Measurements from ENCODE around the gene MEF2D.

Gene MEF2D

DNA sequence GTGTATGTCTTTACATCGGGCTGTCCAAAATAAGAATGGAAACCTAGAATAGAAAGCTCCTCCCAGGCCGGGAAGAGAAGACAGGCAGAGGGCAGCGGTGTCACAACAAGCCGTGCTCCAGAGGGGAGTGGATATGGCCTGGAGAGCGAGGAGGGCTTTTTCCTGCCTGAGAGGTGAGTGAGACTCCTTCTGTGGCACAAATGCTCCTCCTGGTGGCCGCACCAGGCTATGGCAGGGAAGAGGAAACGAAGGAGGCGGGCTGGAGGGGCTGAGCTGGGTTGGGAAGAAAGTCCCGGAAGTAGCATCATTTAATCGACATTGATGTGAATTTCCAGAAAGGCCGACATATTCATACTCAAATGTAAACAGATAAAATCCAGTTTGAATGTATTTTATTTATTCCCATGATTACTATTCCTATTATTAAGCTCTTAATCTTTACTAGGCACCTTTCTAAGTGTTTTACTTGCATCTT, 54.7 kb downstream of the MEF2D start:
- no peak overlapping the region for H3K4me3 ChIP-seq (ENCODE audit: low read depth, low read length)
- TF ChIP-seq, protein P1, sequence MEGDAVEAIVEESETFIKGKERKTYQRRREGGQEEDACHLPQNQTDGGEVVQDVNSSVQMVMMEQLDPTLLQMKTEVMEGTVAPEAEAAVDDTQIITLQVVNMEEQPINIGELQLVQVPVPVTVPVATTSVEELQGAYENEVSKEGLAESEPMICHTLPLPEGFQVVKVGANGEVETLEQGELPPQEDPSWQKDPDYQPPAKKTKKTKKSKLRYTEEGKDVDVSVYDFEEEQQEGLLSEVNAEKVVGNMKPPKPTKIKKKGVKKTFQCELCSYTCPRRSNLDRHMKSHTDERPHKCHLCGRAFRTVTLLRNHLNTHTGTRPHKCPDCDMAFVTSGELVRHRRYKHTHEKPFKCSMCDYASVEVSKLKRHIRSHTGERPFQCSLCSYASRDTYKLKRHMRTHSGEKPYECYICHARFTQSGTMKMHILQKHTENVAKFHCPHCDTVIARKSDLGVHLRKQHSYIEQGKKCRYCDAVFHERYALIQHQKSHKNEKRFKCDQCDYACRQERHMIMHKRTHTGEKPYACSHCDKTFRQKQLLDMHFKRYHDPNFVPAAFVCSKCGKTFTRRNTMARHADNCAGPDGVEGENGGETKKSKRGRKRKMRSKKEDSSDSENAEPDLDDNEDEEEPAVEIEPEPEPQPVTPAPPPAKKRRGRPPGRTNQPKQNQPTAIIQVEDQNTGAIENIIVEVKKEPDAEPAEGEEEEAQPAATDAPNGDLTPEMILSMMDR (conservative IDR thresholded peaks at IDR 0.05; ENCODE audit: low read depth, low read length) = peak; percentile 98
- DNase-seq (ENCODE audit: low read depth) = peak; percentile 83

DNA sequence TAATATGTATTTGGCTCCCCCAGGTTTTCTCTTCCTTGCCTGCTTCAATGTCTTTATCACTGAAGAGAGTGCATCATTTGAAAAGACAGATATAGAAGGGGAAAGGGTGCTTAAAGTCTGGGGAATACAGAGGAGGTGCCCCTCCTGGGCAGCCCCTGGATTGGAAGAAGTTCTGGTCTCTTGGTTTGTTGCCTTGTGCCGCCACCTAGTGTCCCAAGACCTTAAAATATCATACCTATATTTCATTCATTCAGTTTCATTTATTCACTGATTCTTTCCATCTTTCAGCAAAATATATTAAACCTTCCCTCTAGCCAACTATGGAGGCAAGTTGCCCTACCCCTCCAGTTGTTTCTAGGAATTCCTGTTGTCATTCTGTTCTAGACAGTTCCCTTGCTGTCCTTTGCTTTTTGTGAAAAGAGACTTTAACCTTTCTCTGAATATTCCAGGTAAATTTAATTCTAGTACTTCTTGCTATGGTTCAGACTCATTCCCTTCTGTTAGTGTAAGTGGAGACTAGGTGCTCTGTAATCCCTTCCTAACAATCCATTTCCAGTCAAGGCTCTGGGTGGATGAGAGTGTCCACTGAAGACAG, 56.1 kb downstream of the MEF2D start:
- TF ChIP-seq, protein P1 (conservative IDR thresholded peaks at IDR 0.05; ENCODE audit: low read depth, low read length) = peak; percentile 64
- DNase-seq (ENCODE audit: low read depth) = peak; percentile 49

DNA sequence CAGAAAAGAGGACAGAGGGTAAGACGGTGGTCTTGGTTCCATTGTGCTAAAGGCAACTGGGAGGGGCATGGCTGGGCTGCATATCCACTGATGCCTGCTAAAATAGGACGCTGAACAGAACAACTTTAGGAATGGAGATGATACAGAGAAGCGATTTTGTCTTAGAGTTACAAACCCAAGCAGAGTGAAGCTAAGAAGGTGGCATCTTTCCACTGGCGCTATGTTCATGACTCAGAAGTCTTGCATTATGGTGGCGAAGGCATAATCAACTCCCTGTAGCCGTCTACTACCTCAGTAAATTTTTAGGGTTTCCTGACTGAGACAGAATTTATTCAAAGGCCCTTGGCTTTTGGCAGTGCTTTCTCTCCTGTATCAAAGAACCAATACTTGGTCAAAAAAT, 57.3 kb downstream of the MEF2D start:
- H3K4me3 ChIP-seq (ENCODE audit: low read depth, low read length) = no peak overlapping the region
- TF ChIP-seq, protein P1 (conservative IDR thresholded peaks at IDR 0.05; ENCODE audit: low read depth, low read length) = no peak
- DNase-seq (ENCODE audit: low read depth) = no peak

More for the DNA sequence above, 56.1 kb downstream of the MEF2D start:
- no peak overlapping the region for H3K4me3 ChIP-seq (ENCODE audit: low read depth, low read length)

DNA sequence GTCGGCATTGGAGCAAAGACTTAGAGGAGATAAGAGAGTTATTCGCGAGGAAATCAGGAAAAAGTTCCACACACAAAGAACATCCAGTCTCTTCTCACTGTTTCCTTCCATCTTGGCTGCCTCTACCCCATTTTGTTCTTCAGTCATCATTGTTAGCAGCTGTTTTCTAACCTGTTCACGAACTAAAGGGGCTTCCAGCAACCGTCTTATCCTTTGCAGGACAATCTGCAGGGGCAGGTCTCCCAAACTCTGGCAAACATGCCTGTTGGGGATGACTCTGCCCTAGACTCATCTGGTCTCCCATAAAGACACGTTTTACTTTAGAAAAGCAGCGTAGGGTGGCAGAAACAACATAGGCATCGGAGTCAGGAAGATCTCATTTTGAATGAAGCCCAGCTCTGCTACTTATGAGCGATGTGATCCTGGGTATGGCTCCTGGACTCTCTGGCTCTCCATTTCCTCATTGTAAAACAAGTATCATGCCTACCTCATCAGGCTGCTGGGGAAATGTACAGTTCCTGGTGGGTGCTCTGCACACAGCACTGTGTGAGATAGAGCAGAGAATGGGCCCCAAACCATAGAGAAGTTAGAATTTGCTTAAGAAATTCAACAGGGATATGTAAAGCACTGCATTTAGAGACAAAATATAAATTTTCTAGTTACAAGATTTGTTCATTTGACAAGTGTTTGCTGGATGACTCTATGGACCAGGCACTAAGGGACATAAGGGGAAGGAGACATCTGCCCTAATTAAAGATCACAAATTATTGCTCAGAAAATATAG, 59.7 kb downstream of the MEF2D start:
- TF ChIP-seq, protein P1 (conservative IDR thresholded peaks at IDR 0.05; ENCODE audit: low read depth, low read length) = no peak
- H3K4me3 ChIP-seq (ENCODE audit: low read depth, low read length) = no peak overlapping the region
- DNase-seq (ENCODE audit: low read depth) = no peak

DNA sequence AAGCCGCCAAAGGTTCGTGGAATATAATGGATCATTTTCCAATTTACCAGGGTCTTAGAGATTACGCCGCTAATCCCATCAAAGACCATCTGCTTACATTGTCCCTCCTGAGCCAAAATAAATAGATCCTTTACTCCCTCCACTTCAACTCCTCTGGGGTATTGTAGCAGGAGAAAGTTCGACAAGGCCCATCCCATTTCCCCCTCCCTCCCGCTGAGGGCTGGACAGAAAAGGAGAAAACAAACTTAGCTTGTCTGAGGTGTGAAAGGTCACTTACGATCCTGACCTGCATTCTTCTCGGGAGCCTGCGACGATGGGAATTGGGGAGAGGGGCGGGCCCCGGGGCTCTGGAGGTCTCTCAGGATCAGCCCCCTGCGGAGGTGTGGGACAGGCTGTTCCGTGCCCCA, 60.8 kb downstream of the MEF2D start:
- no peak overlapping the region for H3K4me3 ChIP-seq (ENCODE audit: low read depth, low read length)
- no peak for DNase-seq (ENCODE audit: low read depth)
- TF ChIP-seq, protein P1 (conservative IDR thresholded peaks at IDR 0.05; ENCODE audit: low read depth, low read length) = no peak

DNA sequence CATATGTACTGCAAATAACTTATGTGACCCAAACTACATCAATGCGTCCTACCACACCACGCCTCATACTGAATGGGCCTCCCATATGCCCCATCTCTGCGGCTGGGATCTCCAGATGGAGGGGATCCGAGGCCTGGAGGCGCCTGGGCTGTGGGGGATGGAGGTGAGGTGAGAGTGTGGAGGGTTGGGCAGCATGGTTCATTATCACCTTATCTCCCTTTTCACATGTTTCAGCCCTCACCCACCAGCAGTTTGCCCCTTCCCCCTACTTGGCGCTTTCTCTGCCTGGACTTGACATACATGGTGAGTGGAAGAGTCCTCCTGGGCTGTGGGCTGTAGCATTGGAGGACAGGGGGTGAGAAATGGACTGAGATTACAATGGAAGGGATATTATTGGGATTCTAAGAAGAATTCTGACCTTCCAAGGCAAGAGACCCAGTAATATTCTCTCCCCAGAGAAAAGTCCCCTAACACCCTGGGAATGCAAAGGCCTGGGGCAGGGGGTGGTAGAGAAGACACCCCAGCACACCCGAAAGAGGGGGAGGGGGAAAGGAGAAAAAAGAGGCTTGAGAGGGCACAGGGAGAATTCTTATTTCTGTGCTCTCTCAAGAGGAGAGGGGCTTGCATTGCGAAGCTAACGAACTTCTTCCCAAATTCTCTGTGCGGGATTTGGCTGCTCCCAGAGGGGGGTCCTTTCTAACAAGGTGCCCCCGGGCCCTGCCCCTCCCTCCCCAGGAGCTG, 61.4 kb downstream of the MEF2D start:
- no peak for DNase-seq (ENCODE audit: low read depth)
- no peak overlapping the region for H3K4me3 ChIP-seq (ENCODE audit: low read depth, low read length)
- TF ChIP-seq, protein P1 (conservative IDR thresholded peaks at IDR 0.05; ENCODE audit: low read depth, low read length) = no peak

All from choroid plexus epithelial cell (primary cell).